ENCODE data around the gene ANK2. TPM values are rescaled to one million over a fixed set of nuclear protein-coding genes. Genes with fewer than 3 reads are reported as not detected.

ANK2 gene
- total RNA-seq, 1 experiment from 2014 or later = 21.2 TPM

DNA sequence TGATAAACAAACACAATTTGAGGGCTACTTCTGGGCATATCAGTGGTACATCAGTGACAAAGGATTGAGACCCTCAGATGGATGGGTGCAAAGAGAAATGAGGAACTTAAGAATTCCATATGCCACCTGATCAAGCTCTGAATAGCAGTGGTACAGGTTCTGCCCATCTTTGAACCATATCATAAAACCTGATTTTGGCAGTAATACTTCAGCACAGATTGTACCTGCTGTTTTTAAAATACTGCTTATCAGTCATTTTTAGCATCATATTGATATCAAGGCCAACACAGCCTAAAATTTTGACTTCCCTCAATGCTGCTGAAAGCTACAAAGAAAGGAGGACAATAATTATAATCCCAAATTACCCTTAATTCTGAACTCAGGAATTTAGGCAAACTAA is 41.5 kb downstream of the ANK2 start:
- no peak for DNase-seq (ENCODE audit: low spot score)

DNA sequence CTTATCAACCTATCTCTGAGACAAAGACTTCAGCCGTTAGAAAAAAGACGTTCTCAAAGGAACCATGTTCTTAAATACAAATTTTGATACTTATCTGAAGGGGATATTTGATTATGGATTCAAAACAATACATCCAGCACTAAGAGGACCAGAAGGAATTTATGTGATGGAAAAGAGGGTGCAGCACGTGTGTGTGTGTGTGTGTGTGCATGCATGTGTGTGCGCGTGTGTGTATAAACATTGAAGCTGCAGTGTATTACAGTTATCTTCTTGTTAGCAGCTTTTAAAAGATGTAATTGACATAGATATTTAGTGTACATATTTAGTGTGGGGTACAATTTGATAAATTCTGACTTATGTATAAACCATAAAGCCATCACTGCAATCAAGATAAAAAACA is 44.9 kb downstream of the ANK2 start:
- no peak for DNase-seq (ENCODE audit: low spot score)

DNA sequence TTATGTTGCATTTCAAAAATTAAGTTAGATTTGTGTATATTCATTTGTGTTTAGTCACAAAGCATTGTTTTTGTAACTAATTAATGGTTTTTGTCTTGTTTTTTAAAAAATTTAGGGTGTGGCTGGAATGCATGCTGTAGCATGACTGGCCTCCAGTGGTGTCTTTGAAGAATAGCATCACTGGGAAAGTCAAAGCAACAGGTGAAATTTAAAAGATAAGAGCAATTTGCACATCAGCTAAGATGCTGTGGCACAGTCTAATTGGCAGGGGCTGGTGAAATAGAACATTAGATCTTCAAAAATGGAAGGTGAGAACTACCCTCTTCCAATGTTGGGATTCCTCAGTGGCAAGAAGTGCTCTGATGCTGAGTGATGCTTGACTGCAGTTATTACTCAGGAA is 45.3 kb downstream of the ANK2 start:
- peak; percentile 18 for DNase-seq (ENCODE audit: low spot score)

DNA sequence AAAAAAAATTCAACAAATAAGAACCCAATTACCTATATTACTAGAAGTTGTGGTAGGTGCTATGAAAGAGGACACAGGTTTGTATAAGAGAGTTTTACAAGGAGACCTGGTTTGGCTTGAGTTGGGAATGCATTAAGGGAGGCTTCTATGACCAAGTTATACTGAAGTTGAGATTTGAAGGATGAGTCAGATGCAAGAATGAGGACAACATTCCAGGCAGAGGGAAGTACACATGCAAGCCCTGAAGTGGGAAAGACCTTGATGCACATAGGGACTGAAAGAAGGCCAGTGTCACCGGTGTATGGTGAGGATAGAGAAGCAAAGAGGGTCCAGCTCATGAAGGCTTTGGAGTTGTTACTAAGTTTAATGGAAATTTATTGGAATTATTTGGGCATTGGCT is 52.2 kb downstream of the ANK2 start:
- no peak for DNase-seq (ENCODE audit: low spot score)

DNA sequence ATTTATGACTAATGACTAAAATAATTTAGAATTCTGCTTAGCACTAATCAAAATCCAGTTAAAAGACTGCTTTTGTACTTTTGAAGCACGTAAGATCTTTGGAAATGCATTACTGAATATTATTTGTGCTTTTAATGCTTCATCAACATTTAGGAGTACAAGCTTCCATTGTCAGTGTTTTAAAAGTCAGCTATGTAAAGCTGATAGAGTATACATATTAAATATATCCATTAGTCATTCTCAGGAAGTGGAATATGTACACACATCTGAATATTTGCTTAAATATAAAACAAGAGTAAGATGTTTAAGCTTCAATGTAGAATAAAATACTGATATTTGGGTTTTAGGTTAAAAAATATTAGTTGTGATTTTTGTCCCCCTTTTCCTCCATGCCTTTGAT is 54.1 kb downstream of the ANK2 start:
- no peak for DNase-seq (ENCODE audit: low spot score)

DNA sequence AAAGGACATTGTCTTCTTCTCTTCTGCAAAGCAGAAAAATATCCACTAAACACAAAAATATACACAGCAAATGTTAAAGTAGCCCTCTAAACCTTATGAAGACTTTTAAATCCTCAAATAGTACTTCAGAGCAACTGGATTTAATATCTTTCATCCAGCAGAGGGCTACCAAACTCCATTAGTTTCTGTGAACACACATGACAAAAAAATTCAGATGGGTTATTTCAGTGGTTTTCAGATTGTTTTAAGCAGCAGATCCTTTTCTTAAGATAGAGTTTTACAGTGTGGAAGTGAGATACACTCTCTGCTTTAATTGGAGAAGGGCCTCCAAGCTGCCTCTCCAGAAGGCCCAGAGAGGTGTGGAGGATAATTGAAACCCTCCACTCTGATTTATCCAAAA is 56.7 kb downstream of the ANK2 start:
- peak; percentile 37 for DNase-seq (ENCODE audit: low spot score)

DNA sequence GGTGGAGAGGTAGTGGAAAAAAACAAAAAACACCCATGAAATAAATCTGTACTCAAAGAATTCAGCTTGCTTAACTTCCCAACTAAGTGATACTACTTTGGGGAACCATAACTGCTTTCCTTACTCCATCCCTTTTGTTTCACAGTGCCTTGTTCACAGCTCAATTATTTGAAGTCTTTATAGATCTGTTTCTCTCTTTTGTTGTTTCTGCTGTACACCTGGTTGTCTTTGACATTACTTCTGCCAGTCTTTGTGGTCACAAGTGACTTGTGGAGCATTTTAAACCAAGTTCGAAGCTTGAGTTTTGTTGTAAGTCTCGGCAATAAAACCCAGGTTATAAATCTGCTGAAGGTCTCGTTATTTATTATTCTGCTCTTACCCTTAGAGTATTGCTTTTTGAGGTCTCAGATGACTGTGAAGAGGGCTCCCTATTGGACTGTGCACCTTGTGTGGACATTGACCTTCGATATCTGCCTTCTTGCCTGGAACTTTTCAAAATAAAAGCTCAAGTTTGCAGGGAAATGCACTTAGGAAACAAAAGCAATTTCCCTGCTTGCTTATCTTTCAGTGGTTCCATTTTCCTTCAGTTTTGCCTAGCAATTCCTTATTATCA is 59.8 kb downstream of the ANK2 start:
- DNase-seq (ENCODE audit: low spot score) = no peak

DNA sequence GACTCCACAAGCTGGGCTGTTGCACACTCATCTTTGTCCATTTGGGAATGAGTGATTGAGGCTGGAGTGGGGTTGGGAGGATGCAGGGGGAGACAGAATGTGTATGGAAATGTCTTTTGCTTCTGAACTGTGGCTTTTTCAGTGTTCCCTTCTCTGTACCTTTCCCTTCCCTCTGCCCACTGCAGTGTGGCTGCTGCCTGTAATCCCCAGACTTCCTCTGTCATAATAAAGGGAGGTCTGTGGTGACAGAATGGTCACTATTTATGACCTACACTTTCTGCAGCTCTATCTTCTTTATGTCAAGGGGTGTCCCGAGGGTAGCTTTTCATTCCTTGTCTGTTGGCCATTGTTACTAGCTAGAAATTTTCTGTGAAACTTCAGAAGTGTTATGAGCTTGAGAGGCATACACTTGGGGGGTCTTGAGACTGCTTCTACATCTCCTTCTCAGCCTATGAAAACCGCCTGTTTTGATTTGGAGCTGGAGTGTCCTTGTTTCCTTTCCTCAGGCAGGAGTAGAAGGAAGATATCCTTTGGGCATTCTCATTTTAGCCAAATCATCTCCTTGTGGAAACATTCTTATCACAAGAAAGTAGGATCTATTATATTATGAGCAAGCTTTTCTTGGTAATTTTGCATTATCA is 63.0 kb downstream of the ANK2 start:
- DNase-seq (ENCODE audit: low spot score) = no peak

DNA sequence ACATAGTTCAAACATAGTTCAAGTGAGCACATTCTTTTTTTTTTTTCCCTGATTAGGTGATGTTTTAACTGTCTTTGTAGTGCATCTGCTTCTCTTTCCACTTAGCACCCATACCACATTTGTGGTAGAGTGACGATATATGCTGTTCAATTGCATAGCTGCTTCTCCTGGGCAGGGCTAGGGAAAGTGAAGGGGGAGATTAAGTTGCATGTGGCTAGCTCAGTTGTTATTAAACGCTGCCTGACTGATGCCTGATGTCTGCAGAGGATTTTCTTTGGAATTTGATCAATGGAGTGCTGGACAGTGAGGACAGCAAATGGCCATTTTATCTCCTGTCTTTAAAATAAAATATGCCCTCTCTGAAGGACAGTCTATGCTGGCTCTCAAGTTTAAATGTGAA is 63.7 kb downstream of the ANK2 start:
- no peak for DNase-seq (ENCODE audit: low spot score)

DNA sequence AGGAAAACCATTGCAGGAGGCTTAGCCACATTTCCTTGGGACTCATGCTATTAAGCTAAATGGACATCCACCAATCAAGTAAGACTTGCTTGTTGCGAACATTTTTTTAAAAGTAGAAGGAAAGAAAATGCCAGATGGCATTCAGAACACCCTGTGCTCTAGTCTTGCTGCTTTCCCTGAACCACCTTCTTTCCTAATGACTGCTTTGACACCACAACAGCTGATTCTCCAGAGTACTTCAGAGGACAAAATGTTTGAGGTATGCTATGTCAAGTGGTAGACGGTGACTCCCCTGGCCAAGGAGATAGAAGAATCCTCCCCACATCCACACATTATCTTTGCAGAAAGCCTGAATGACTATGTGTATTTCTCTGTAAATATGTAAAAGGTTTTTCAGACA is 65.4 kb downstream of the ANK2 start:
- no peak for DNase-seq (ENCODE audit: low spot score)

DNA sequence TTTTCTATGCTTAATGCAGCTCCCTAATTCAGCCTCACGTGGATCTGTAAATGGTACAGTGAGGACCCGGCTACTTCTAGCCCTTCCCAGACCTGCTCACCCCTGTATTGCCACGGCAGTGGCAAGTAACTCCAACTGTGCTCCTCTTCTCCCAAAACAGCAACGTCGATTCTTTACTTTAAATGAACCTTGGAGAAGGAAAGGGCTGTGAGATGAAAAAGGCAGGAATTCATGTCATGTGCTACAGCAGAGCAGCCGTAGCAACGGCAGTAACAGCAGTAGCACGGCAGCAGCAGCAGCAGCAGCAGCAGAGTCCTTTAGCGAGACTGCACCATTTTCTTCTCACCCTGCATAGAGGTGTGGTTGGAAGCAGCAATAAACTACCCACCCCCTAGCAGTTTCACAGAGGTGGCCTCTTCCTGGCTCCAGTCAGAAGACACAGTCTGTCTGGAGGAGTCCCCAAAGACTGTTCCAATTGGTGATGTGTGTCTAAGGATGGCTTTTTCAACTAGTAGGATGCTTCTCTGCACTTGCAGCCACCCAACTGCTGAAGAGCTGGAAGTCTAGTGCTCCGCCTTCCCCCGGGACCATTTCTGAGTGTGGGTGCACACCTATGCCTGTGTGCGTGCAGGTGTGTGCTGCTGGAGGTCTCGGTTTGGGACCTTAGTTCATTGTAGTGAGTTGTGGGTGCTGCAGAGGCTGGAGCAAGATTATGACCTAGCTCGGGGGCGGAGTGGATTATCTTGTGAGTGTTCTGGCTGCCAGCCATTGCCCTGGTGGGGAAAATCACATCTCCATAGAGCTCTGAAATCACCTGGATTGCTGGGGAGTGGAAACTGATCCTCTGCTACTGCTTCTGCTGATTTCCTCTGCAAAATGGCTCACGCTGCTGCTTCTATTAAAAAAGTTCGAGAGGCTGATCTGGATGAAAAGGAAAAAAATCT is 67.2 kb downstream of the ANK2 start:
- DNase-seq (ENCODE audit: low spot score) = no peak

DNA sequence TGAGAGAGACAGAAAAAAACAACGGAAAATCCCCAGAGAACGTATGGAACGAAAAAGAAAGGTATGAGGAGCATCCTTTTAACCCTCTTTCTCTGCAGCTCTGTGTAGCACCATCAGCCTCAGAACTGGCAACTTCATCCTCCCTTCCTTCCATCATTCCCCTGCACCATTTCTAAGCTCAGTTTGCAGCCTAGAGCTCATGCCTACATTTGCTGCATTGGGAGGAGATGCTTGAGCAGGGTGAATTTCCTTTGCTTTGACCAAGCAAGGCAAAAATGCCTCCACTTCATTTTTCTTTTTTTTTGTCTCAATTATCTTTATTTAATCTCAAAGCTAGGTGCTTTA is 67.9 kb downstream of the ANK2 start:
- DNase-seq (ENCODE audit: low spot score) = no peak

DNA sequence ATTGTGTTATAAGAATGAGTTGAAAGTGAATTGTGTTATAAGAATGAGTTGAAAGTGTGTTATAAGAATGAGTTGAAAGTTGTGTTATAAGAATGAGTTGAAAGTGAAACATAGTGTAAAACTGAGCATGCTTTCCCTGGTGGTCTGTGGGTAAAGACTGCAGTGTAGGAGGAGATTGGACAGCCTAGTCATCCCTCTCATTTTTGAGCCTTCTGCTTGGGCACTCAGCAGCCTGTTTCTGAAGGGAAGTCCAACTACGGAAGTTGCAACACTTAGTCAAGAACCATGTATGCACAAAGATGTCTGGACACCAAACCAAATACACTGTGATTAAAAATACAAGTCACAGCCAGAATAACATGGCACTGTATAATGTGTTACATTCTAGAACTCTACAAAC is 72.6 kb downstream of the ANK2 start:
- DNase-seq (ENCODE audit: low spot score) = no peak

DNA sequence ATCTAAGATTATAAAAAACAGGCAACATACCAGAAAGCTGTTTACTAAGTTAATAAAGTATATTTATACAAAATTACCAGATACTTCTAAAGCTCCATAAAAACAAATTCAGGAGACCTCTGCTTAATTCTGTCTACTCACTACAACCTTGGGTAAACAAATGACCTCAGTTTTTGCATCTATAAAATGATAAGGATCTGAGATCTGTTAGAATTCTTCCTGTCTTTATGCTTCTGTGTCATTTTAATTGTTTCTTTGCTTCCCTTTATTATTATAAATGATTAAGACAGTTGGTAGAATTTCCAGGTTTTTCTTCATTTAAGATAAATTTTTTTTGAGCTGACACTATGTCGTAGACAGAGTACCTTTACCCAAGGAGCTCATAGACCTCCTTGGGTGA is 76.0 kb downstream of the ANK2 start:
- DNase-seq (ENCODE audit: low spot score) = peak; percentile 1

DNA sequence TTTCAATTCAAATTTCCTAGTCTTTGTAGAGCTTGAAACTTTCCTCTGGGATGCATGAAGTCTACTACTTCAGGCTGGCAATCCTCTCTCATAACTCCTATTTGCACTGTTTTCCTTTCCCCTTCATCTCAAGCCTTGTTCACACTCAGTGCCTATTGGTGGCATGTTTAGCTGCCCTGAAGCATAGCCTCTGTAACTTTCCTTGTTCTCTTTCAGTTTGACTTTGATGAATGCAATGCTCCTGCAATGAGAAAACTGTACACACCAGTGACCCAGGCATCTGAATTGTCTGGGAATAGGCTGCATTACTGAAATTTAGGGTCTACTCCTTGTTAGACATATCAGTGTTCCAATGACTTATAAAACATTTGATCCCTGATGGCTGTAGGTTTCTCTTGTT is 81.7 kb downstream of the ANK2 start:
- no peak for DNase-seq (ENCODE audit: low spot score)

DNA sequence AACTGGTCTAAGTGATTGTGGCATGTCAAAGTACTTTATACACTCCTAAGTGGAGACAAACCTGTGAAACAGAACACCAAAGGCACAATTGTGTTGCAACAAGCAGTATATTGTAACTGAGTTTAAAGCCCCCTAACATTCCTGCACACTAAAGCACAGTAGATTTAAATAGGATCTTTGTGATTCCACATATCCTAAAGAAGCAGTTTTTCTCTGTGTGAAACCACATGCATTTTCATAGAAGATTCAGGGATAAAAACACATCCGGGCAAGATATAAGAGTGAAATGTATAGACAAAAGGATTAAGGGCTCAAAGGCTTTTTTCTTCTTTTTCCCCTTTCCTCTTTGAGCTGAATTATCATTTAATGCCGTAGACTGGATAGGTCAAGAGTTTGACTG is 82.2 kb downstream of the ANK2 start:
- no peak for DNase-seq (ENCODE audit: low spot score)

DNA sequence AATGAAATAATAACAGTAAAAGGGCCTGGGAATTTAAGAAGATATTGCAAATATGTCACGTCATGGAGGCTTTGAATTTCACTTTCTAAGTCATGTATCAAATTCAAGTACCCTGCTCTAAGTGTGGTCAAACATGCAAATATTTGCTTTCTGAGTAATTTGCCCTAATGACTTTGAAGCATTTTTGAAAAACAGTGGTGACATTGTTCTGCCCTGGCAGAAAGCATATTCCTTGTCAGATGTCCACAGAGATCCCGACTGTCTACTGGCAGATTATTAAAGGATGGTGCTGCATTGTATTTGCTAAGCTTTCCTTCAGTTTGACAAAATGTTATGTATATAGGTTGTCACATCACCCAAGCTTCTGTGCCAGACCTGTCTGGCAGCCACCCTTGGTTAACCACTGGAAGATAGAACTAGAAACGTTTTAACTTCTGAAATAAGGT is 92.5 kb downstream of the ANK2 start:
- DNase-seq (ENCODE audit: low spot score) = peak; percentile 69

DNA sequence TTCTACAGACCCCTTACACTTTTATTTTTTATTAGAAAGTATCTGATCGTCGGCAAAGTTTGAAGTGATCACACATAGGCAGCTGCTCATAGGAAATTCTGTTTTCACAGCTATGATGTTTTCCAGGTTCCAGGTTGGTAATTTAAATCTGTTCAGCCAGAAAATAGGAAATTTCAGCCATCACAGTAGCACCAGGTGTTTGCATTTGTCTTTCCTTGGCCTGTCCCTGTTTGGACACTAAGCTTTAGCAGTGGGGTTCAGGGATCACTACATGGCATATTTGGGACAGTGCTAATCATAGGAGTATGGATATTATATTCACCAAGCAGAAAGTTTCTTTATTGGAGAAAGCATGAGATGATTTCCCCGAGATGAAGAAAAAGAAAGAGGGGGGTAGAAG is 92.9 kb downstream of the ANK2 start:
- no peak for DNase-seq (ENCODE audit: low spot score)

DNA sequence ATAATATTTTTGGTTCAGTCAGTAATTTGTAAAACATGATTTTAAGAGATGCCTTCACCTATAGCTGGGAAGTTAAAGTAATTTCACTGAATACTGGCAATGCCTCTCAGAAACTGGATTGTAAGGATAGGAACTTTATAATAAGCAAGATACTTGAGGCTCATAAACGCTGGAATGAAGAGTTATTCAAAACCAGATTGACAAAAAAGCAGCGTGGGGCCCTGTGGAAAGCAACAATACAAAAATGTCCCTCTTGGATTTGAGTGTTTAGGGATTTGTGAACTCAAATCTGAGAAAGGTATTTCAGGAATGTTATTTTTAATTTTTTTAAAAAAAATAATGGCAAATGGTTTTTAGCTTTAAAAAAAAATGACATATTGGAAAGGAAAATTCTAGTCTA is 94.6 kb downstream of the ANK2 start:
- no peak for DNase-seq (ENCODE audit: low spot score)

DNA sequence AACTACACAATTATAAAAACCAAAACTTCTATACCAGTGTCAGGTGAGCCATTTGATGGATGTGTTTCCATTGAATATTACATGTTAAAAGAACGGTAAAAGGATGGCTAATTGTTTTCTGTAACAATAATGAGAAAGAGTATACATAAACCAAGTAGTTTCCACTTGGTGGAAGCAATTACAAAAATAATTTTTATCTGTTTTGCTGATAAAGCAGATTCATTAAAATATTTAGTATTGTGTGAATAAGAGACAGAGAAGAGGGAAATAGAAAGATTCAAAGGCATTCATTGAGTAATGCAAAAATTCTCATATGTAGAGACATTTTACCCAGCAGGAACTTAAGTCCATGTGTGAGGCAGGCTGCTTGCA is 95.7 kb downstream of the ANK2 start:
- no peak for DNase-seq (ENCODE audit: low spot score)

DNA sequence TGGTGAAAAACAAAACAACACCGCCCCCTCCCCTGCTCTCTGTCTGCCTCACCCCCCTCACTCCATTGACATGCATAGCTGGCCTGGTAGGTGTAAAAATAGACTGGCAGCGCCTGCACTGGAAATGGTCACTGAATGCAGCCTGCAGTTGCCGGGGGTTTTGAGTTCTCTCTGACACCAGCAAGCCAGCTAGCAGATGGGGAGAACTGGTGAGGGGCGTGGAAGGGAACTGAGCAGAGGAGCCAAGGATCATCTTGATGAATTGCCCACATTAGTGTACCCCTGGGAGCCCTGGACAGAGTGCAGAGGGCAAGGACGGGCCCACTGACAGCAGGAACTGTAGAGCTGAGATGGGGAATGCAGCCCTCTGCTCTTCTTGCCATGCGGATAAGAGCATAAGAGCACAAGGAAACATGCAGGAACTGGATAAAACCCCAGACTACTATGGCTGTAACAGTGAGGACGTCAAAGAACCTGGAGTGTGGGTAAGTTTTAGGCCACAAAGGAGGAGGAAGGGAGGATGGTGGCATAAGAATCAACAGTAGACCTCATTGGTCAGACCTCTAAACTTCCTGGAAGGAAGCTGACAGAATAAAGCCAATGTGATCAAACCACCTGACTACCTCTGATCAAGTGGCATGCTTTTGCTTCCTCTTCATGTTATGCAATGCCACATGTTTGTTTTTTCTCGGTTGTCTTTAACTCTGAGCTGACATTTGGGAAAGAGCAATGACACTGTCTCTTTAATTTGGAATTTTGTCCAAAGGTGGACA is 96.3 kb downstream of the ANK2 start:
- no peak for DNase-seq (ENCODE audit: low spot score)

DNA sequence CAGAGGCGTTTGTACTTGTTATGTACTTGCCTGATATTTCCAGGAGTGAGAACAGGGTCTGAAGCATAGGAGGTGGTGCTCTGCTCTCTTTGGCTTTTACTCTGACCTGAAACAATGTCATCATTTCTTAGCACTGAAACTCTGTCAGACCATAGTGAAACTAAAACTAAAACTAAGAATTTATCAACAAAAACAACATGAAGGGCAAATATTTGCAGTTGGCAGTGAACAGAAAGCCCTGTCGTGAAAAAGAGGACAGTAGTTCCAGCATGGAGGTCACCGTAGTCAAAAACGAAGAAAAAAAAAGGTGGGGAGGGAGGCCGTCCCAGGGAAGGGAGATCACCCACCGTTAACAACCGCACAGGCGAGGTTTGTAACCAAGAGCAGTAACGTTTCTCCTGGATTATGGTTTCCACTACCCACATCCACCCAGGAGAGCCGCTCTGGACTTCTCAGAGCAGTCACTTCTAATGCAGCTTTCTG is 97.5 kb downstream of the ANK2 start:
- DNase-seq (ENCODE audit: low spot score) = peak; percentile 4

All from A172 (cell line).